ENCODE results near the gene SPTBN1.

The SPTBN1 gene

DNA sequence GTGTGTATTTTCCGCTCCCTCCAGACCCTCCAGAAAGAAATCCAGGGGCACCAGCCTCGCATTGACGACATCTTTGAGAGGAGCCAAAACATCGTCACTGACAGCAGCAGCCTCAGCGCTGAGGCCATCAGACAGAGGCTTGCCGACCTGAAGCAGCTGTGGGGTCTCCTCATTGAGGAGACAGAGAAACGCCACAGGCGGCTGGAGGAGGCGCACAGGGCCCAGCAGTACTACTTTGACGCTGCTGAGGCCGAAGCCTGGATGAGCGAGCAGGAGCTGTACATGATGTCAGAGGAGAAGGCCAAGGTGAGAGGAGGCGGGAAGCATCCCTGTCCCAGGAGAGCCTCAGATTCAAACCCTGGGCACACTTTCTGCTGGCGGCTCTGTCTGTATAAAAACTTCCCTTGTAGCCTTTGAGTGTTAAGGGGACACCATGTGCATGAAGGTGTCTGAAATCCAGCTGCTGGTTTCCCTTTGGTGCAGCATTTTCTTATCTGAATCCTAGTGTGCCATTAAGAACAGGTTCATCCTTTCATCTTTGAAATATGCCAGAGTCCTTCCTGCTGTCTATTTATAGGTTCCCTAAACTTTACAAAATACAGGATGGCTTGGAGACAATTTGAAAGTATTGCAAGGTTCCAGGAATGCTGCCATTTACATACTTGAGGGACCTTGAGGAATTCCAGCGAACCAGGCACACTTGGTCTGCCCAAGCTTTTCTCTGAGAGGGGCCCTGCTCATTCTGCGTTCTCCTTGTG, 190.2 kb downstream of the SPTBN1 start:
- no peak overlapping the region for H3K4me3 ChIP-seq (ENCODE audit: low read depth in 1 of 2, low read length in 2 of 2)
- no peaks in the 10 kb centered on the region for H4K20me1 ChIP-seq (ENCODE audit: insufficient read depth, low read length)
- no peak overlapping the region for H2AFZ ChIP-seq (ENCODE audit: low read depth, low read length)
- no peak overlapping the region for H3K27ac ChIP-seq (ENCODE audit: low read length)
- no peaks in the 10 kb centered on the region for H3K4me1 ChIP-seq (ENCODE audit: insufficient read depth, low read length)
- no peaks in the 10 kb centered on the region for H3K27me3 ChIP-seq (ENCODE audit: insufficient read depth, low read length, poor library complexity)
- no peak overlapping the region for H3K4me2 ChIP-seq (ENCODE audit: insufficient read depth, low read length)
- H3K79me2 ChIP-seq (ENCODE audit: insufficient read depth, low read length): no peaks in the 10 kb centered on the region
- H3K9ac ChIP-seq (ENCODE audit: low read depth, low read length): no peak overlapping the region
- no peak for TF ChIP-seq EZH2 (IDR thresholded peaks at IDR 0.05; ENCODE audit: borderline replicate concordance, low read depth, low read length, severe bottlenecking)
- TF ChIP-seq, protein P1, sequence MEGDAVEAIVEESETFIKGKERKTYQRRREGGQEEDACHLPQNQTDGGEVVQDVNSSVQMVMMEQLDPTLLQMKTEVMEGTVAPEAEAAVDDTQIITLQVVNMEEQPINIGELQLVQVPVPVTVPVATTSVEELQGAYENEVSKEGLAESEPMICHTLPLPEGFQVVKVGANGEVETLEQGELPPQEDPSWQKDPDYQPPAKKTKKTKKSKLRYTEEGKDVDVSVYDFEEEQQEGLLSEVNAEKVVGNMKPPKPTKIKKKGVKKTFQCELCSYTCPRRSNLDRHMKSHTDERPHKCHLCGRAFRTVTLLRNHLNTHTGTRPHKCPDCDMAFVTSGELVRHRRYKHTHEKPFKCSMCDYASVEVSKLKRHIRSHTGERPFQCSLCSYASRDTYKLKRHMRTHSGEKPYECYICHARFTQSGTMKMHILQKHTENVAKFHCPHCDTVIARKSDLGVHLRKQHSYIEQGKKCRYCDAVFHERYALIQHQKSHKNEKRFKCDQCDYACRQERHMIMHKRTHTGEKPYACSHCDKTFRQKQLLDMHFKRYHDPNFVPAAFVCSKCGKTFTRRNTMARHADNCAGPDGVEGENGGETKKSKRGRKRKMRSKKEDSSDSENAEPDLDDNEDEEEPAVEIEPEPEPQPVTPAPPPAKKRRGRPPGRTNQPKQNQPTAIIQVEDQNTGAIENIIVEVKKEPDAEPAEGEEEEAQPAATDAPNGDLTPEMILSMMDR (IDR thresholded peaks at IDR 0.05; ENCODE audit: borderline replicate concordance, extremely low read depth, low read length, poor library complexity, severe bottlenecking): no peak
- no peak for ATAC-seq (ENCODE audit: insufficient read depth, low read depth)
- H3K36me3 ChIP-seq (ENCODE audit: insufficient read depth, low read length): peaks cover 90% of the 10 kb centered on the region
- DNase-seq: no peak
- H3K9me3 ChIP-seq (ENCODE audit: insufficient read depth, low read length, severe bottlenecking): no peaks in the 10 kb centered on the region

DNA sequence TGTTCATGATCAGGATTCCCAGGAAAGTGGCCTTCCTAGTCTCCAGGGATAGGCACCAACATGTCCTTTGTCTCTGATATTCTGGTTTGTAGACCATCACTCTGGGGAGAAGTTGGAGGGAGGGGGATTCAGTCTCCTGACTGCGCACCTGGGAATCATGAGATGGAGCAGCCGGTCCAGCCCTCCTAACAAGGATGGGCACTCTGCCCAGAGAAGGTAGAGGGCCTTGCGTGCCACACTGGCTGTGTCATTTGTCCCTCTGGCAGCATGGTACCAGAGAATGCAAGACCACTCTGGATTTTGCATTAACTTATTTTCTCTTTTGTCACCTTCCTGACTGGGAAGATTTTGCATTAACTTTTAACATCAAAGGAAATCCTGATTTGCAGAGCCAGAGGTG, 192.1 kb downstream of the SPTBN1 start:
- Histone ChIP-seq H3K27ac (ENCODE audit: low read length) (no peak overlapping the region), H3K36me3 (ENCODE audit: insufficient read depth, low read length) (peaks cover 95% of the 10 kb centered on the region), H3K9me3 (ENCODE audit: insufficient read depth, low read length, severe bottlenecking) (no peaks in the 10 kb centered on the region), H3K4me2 (ENCODE audit: insufficient read depth, low read length) (no peak overlapping the region), H4K20me1 (ENCODE audit: insufficient read depth, low read length) (no peaks in the 10 kb centered on the region), H3K4me1 (ENCODE audit: insufficient read depth, low read length) (no peaks in the 10 kb centered on the region), H3K4me3 (ENCODE audit: low read depth in 1 of 2, low read length in 2 of 2) (no peak overlapping the region), H3K9ac (ENCODE audit: low read depth, low read length) (no peak overlapping the region), H3K79me2 (ENCODE audit: insufficient read depth, low read length) (no peaks in the 10 kb centered on the region), H3K27me3 (ENCODE audit: insufficient read depth, low read length, poor library complexity) (no peaks in the 10 kb centered on the region), H2AFZ (ENCODE audit: low read depth, low read length) (no peak overlapping the region)
- TF ChIP-seq, protein P1 (IDR thresholded peaks at IDR 0.05; ENCODE audit: borderline replicate concordance, extremely low read depth, low read length, poor library complexity, severe bottlenecking): no peak
- no peak for TF ChIP-seq EZH2 (IDR thresholded peaks at IDR 0.05; ENCODE audit: borderline replicate concordance, low read depth, low read length, severe bottlenecking)
- DNase-seq: no peak
- ATAC-seq (ENCODE audit: insufficient read depth, low read depth): no peak

DNA sequence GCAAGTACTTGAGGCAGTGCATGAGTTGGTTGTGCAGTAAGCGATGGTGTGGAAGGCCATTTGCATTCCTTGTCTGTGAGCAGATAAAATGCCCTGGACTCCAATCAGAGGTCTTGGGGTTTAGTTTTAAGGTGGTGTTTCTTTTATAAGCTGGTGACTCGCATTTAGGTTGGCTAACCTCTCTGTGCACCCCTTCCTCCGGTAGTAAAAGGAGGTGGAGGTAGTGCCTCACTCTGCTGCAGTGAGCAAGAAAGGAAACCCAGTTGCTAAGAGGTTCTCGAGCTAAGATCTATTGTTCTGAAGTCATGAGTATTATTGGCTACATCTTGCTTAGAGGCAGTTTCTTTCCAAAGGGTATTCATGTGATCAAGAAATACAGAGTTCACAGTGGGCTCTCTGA, 193.1 kb downstream of the SPTBN1 start:
- H3K9me3 ChIP-seq (ENCODE audit: insufficient read depth, low read length, severe bottlenecking): no peaks in the 10 kb centered on the region
- no peaks in the 10 kb centered on the region for H3K79me2 ChIP-seq (ENCODE audit: insufficient read depth, low read length)
- TF ChIP-seq, protein P1 (IDR thresholded peaks at IDR 0.05; ENCODE audit: borderline replicate concordance, extremely low read depth, low read length, poor library complexity, severe bottlenecking): no peak
- no peak for TF ChIP-seq EZH2 (IDR thresholded peaks at IDR 0.05; ENCODE audit: borderline replicate concordance, low read depth, low read length, severe bottlenecking)
- H2AFZ ChIP-seq (ENCODE audit: low read depth, low read length): no peak overlapping the region
- H3K9ac ChIP-seq (ENCODE audit: low read depth, low read length): no peak overlapping the region
- H3K27ac ChIP-seq (ENCODE audit: low read length): no peak overlapping the region
- H3K4me3 ChIP-seq (ENCODE audit: low read depth in 1 of 2, low read length in 2 of 2): no peak overlapping the region
- H3K36me3 ChIP-seq (ENCODE audit: insufficient read depth, low read length): peaks cover 98% of the 10 kb centered on the region
- no peaks in the 10 kb centered on the region; the same call in 1 of the 2 replicates for H4K20me1 ChIP-seq (ENCODE audit: insufficient read depth, low read length)
- H3K4me2 ChIP-seq (ENCODE audit: insufficient read depth, low read length): no peak overlapping the region
- H3K27me3 ChIP-seq (ENCODE audit: insufficient read depth, low read length, poor library complexity): no peaks in the 10 kb centered on the region
- ATAC-seq (ENCODE audit: insufficient read depth, low read depth) (no peak), DNase-seq (no peak)
- H3K4me1 ChIP-seq (ENCODE audit: insufficient read depth, low read length): no peaks in the 10 kb centered on the region

All from DND-41 (cell line).